NCI-H187 treated with DMSO at 0.1 percent for 48 hours (cell line): ENCODE results near the gene ZNF644.
"Not testable (repeated sequence)": the region's sequence is repeated elsewhere in the genome, so short reads cannot be mapped to it uniquely, and the experiment has no call there.

Experiments used
- DNase-seq: peaks from one replicate; lab custom pipeline; 2025; lab: John Stamatoyannopoulos, UW

ZNF644 gene

GRCh38 chr1:91021686-91022517 lies at the start of gene ZNF644:
ZNF644 (minus strand) TSS chr1:91022035; CDS start chr1:90982353, 39,682 bp downstream.
- DNase-seq: peak; percentile 76

- no peak for DNase-seq
These were observed 48.5 kb upstream of the ZNF644 start for GRCh38 chr1:91070298-91070697.

- DNase-seq: no peak
These were observed 44.7 kb upstream of the ZNF644 start for GRCh38 chr1:91066538-91066937.

GRCh38 chr1:91065337-91065736 lies 43.5 kb upstream of the ZNF644 start:
- no peak for DNase-seq

GRCh38 chr1:91063403-91063802 lies 41.6 kb upstream of the ZNF644 start:
- DNase-seq: not testable (repeated sequence)

GRCh38 chr1:91059157-91059556 lies 37.3 kb upstream of the ZNF644 start:
- DNase-seq: no peak

- DNase-seq: no peak
These were observed 35.9 kb upstream of the ZNF644 start for GRCh38 chr1:91057784-91058183.

- DNase-seq: no peak
These were observed 33.1 kb upstream of the ZNF644 start for GRCh38 chr1:91054780-91055481.

- no peak for DNase-seq
These were observed 31.8 kb upstream of the ZNF644 start for GRCh38 chr1:91053630-91054029.

GRCh38 chr1:91049551-91049950 lies 27.7 kb upstream of the ZNF644 start:
- not testable (repeated sequence) for DNase-seq

- DNase-seq: no peak
These were observed 24.9 kb upstream of the ZNF644 start for GRCh38 chr1:91046766-91047165.

- DNase-seq: no peak
These were observed 23.4 kb upstream of the ZNF644 start for GRCh38 chr1:91045284-91045683.

- not testable (repeated sequence) for DNase-seq
These were observed 22.9 kb upstream of the ZNF644 start for GRCh38 chr1:91044776-91045175.

- not testable (repeated sequence) for DNase-seq
These were observed 20.5 kb upstream of the ZNF644 start for GRCh38 chr1:91042372-91042771.

- DNase-seq: no peak
These were observed 16.7 kb upstream of the ZNF644 start for GRCh38 chr1:91038582-91038981.

- no peak for DNase-seq
These were observed 15.3 kb upstream of the ZNF644 start for GRCh38 chr1:91036894-91037829.

GRCh38 chr1:91032349-91032748 lies 10.5 kb upstream of the ZNF644 start:
- DNase-seq: no peak

- no peak for DNase-seq
These were observed 9.2 kb upstream of the ZNF644 start for GRCh38 chr1:91031081-91031480.

- no peak for DNase-seq
These were observed 4.9 kb upstream of the ZNF644 start for GRCh38 chr1:91026777-91027176.

GRCh38 chr1:91026320-91026719 lies 4.5 kb upstream of the ZNF644 start:
- DNase-seq: no peak

GRCh38 chr1:91024481-91025119 lies 2.8 kb upstream of the ZNF644 start:
- no peak for DNase-seq

GRCh38 chr1:91022518-91022929 lies 689 bp upstream of the ZNF644 start:
- no peak for DNase-seq
